Germinal center (tissue), 1 donor: ENCODE results near the gene SLC35F3.
"Not testable (repeated sequence)": the region's sequence is repeated elsewhere in the genome, so short reads cannot be mapped to it uniquely, and the experiment has no call there.

Experiments
- DNase-seq: peaks from one replicate; pipeline ENCODE4 v3.0.0; 2012; ENCODE audit warnings: mixed read lengths, low spot score

SLC35F3 gene

DNA sequence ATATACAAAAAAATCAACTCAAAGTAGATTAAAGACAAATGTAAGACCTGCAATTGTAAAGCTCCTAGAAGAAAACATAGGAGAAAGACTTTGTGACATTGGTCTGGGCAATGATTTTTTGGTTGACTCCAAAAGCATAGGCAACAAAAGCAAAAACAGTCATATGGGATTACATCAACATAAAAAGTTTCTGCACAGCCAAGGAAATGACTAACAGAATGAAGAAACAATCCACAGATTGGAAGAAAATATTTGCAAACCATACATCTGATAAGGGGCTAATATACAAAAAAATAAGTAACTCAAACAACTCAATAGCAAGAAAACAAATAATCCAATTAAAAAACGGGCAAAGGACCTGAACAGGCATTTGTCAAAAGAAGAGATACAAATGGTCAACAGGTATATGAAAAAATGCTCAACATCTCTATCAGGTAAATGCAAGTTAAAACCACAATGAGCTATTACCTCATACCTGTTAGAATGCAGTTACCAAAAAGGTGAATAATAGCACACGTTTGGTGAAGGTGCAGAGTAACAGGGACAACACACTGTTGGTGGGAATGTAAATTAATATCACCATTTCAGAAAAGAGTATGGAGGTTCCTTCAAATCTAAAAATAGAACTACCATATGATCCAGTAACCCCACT, 295.1 kb downstream of the SLC35F3 start:
- no peak for DNase-seq

DNA sequence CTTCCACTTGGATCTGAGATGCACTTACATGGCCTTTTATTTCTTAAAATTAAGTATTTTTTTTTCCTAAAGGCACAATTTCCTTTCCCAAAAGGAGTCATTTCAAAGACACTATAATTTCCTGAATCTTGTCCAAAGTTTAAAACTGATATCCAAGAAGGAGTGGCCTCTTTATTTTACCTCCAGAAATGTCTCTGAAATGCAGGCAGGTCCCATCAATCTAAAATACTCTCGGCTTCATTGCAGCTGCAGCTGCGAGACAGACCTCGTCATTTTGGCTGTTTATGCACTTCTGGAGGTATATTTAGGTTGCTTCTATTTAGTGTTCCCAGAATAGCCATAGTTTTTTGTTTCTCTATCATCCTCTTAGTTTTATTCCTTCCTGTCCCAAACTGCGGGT, 296.1 kb downstream of the SLC35F3 start:
- DNase-seq, result no peak

DNA sequence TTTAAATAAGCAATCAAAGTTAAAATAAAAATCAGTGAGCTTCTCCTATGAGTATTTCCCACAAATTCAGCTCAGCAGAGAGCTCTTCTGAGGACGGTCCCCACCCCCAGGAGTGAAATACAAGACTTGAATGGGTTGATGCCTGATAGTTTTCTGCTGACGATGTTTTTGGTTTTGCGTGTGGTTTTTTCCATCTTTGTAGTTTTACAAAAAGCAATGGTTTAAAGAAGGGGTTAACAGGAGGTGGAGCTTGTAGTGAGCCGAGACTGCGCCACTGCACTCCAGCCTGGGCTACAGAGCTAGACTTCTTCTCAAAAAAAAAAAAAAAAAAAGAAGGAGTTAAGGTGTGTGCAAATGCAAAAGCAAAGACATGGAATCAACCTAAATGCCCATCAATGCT, 297.1 kb downstream of the SLC35F3 start:
- DNase-seq, result no peak

DNA sequence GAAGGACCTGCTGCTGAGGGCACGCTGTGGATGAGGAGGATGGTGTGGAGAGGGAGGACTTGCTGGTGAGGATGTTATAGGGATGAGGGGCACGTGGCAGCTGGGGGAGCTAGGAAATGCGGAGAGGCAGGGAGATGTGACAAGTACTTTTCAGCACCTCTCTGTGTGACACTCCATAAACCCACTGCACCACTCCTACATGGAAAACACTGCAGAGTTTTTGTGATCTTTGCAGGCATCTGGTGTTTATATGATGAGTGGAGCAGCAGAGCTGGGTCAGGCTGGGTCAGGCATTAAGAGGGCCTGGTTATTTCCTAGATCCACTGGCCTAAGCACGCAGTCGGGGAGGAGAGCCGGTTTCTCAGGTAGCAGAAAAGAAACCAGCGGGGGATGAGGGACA, 301.5 kb downstream of the SLC35F3 start:
- DNase-seq, result no peak

DNA sequence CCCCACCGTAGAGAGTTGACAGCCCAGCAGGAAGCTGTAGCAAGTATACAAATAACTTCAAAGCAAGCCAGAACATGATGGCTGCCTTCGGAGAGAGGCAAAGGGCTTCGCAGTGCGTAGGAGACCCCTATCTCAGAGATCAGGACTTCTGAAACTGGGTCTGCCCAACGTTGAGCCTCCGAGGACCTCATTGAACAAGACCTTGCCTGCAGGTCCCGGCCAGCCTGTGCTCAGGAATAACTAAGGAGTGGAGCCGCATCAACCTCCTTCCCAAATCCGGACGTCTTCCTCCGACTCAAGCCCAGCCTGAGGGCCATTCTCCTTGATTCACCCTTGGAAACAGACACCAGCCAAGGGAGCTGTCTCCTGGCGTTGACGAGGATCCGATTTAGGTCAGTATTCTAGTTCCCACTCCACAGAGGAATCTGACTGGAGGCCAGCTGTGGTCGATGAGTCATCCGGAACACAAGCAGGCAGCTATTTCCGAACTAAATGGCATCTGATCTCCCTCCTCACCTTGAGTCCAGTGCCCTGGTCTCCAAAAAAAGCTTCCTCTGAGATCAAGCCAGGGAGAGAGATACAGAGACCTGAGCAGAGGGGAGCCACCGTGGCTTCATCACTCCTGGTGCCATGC, 302.3 kb downstream of the SLC35F3 start:
- no peak for DNase-seq

DNA sequence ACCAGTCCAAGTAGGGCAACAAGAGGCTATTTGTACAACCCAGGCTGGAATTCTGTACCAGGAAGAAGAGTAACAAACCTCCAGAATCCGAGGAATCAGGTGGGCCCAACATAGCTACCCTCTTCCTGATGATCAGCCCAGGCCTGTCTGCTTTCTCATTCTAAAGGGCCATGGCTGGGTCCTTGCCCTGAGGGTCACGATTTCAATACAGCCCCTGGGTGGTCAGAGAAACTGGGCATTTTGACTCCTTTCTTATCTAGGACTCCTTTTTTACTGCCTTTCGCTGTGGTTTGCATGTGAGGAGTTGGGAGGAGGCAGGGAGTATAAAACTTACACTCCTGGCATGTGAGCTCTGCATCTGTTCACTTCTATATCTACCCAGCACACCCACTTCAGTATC, 303.9 kb downstream of the SLC35F3 start:
- DNase-seq, result no peak

DNA sequence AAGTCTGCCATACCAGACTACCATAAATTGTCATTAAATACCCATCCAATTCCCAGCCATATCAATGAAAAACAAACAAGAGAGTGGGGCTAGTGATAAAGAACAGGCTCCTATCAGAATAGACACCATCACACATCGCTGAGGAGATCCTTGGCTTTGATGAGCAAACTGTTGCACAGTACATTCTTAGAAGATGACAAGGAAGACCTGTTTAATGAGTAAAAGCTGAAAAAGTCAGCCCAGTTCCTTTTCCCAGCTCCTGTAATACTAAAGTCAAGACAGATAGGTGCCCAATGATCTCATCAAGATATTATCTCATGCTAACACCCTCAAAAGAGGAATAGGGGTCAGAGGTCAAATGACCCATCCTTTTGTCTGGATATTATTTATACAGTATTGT, 304.3 kb downstream of the SLC35F3 start:
- DNase-seq, result no peak

DNA sequence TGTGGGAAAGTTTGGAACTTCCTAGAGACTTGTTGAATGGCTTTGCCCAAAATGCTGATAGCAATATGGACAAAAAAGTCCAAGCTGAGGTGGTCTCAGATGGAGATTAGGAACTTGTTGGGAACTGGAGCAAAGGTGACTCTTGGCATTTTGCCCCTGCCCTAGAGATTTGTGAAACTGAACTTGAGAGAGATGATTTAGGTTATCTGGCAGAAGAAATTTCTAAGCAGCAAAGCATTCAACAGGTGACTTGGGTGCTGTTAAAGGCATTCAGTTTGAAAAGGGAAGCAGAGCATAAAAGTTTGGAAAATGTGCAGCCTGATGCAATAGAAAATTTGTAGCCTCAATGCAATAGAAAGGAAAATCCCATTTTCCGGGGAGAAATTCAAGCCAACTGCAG, 306.0 kb downstream of the SLC35F3 start:
- DNase-seq, result not testable (repeated sequence)

DNA sequence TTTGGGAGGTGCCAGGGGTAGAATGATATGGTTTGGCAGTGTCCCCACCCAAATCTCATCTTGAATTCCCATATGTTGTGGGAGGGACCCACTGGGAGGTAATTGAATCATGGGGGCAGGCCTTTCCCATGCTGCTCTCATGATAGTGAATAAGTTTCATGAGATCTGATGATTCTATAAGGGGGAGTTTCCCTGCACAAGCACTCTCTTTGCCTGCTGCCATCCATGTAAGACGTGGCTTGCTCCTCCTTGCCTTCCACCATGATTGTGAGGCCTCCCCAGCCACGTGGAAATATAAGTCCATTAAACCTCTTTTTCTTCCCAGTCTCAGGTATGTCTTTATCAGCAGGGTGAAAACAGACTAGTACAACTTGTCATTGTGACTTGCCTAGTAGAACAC, 307.4 kb downstream of the SLC35F3 start:
- DNase-seq, result not testable (repeated sequence)

DNA sequence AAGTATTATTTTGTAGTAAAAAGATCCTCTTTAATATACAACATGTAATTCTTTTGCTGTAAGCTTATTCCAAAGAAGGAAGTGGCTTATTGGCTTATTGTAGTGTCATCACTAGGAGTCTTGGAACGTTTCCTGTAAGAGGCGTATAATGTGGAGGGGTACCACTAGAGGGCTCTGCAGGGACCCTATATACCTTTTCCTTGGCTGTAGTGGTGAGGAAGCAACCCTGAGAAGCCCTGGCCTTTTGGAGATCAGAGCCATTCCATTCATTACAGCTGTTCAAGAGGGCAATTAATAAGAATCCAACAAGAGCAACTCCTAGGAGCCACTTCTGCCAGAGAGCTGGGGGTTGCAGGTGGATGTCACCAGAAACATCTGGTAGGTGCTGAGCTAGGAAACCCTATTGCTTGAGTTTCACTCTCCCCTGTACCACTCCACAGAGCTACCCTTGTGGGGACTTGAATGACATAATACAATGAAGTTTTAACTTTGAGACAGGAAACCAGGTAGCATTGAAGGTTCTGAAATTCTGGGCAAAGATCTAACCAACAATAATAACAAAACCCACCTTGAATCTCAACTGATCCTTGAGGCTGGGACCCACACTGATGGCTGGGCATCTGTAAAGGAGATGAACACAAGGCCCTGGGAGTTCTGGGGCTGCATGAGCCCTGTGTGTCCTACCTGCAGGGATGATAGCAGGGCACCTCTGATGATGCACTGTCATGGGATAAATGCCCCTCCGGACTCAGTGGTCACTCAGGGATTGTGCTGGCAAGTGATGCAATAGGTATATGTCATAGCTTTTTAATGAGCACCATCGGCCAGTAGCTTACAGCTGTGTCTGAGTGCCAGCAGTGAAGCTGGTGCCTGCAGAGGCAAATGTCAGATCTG, 308.5 kb downstream of the SLC35F3 start:
- DNase-seq, result peak; percentile 26

DNA sequence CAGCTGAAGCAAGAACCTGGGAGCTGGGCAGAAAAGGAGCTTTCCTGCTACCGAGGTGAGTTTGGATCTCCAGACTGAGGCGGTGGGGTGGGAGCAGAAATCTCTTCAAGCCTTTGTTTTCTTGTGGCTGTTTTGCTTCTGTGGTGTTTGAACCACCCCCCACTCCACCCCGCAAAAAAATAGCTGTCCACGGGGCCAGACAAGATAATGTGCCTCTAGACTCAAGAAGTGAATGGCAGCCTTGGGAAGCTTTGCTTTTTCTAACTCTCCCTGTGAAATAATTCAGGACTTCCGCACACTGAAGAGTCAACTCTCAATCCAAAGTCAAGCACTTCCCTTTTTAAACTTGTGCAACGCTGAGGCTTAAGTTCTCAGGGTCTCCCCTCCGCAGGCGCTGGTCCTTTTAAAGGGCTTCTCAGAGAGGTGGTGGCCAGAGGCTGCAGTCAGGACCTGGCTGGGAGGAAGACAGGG, 309.2 kb downstream of the SLC35F3 start:
- DNase-seq, result no peak

DNA sequence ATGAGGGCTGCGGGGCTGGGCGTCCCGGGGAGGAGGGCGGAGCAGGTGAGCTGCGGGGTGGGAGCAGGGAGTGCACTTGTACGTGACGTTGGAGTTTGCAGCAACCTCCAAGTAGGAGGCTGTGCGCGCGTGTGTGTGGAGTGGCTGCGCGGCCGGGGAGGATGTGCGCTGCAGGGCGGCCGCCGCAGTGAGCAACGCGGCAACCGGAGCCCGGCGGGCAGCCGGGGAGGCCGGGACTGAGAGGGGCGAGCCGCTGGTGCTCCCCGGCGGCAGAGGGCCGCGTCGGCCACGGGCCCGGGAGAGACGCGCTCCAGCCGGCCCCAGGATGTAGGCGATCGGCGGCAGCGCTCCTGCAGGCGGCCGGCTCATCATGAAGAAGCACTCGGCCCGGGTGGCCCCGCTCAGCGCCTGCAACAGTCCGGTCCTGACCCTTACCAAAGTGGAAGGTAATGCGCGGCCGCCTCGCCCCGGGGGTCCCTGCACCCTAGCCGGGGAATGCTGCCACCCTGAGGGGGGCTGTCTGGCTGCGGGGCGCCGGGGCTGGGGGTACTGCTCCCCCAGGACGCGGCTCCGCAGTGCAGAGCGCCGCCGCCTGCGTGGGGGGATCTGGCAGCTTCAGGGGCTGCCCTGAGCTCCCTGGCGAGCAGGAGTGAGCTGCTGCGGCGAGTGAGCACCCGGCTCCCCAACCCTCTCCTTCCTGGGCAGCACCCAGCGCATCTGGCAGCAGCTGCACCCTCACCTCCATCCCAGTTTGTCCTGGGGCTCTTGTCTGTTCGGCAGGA, 309.8 kb downstream of the SLC35F3 start:
- DNase-seq, result peak; percentile 16

DNA sequence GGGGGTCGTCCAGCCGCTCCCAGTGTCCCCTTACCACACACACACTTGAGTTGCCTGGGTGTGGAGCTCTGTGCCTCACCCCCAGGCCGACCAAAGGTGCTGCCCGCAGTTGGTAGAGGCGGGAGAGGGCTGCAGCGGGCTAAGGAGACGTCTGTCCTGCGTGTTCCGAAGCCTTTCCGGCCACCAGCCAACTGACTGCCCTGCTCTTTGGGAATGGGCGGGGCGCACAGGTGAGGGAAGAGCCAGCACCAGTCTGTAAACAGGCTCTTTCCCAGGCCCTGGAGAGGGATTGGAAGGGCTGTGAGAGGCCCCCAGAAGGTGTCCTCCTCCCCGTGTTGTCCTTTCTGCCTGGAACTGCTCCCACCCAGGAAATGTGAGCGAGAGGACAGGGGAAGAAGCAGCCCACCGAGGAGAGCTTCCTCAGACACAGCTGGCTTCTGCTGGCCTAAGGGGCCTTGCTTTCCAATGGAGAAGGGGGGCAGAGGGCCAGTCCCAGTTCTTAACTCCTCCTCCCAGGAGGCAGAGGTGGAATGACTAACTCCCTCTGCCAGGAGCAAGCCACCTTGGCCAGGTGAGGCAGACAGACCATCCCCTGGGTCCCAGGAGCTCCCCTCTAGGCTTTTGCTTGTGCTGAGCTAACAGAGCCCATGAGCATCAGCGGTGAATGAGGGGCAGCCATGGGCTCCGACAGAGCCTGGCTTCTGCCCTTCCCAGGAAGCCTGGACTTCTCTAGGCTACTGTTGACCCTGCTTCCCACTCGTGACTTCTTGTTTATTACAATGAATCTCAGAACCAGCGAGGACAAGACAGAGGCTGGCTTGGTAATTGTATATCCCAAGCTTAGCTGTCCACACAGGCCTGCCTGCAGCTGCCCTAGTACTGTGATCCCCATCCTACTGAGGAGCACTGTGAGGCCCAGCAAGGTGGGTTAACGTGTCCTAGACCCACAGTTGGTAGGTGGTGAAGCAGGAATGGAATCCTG, 310.7 kb downstream of the SLC35F3 start:
- DNase-seq, result no peak

DNA sequence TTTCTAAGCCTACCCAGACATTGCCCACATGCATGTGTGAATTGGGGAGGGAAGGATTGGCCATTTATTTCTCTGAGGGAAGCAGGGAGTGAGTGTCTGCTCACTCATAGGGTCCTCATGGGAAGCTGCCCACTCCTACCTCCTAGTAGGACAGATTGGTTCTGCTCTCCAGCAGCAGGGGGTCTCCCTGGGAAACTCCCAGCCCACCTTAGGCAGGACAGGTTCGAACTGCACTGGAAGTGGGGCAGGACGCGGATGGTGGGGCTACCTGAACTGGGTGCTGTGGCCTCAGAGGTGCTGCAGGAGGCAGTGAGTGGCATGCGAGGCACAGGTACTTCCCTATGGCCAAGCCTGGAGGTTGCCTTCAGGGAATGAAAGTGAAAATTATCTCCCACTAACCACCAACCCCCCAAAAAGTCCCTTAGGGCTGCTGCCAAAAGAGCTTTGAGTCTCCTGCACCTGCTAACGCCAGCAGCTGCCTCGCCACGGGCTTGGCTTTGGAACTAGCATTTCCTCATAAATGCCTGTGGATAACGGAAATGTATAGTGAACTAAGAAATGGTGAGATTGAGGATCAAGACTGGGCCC, 311.7 kb downstream of the SLC35F3 start:
- no peak for DNase-seq

DNA sequence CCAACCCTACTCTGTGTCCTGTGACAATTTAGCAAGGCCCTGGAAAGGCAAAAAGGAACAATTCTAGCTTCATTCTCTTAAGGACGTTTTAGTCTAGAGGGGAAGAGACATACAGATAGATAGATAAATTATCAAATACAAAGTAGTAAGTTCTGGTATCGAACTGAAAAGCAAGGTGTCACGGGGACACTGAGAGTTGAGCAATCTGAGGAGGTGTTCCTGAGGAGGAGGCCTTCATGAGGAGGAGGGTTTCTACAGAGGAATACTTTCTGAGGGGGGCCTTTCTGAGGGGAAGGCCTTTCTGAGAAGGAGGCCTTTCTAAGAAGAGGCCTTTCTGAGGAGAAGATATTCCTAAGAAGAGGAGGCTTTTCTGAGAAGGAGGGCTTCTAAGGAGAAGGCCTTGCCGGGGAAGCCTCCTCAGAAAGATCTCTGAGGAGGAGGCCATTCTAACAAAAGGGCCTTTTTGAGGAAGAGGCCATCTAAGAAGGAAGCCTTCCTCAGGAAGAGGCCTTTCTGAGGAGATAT, 312.9 kb downstream of the SLC35F3 start:
- no peak for DNase-seq

DNA sequence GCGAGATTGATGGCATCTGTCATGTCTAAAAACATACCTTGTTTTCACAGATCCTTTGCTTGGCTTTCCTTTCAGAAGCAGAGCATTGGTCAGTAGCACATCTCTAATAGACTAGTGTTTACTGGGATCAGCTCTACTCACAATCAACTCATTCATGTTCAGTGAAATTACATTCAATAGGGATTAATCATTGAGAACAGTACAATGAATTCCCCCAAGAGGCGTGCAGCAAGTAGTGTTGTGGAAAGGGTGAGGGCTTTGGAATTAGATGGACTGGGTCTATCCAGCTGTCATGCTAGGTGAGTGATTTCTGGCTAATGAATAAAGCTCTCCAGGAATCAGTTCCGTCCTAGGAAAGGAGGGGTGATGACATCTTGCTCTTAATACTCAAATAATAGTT, 313.6 kb downstream of the SLC35F3 start:
- no peak for DNase-seq

DNA sequence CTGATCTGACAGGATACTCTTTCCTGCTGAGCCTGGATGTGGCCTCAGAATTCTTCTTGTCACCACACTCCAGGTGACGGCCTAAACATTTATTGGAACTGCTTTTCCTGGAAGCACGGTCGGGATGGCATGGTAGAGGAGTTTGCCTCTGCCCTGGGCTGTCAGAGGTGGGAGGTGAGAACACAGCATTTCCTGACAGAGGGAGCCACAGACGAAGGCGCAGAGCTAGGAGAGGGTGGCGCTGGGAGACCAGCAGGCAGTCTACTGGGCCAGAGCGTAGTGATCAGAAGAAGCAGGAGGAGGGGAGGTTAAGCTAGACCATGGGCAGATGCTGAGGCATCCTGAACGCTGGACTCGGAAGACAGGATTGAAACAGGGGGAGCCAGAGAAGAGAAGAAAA, 315.2 kb downstream of the SLC35F3 start:
- DNase-seq, result no peak

DNA sequence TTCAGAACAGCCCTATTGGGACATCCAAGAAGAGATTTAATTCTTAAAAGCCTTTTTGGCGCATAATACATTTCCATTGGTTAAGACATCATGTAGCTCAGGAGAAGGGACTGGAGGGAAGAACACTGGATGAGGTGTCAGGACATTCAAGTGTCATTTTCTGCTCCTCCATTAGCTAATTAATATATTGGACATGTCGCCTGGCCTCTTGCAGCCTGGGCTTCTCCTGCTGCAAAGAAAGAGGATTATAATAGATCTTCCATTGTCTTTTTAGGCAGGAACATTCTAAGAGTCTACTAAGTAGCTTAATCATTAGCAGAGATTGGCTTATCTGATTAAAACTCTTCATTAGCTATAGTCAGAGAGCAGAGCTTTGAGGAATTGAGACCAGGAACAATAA, 317.1 kb downstream of the SLC35F3 start:
- DNase-seq, result no peak

DNA sequence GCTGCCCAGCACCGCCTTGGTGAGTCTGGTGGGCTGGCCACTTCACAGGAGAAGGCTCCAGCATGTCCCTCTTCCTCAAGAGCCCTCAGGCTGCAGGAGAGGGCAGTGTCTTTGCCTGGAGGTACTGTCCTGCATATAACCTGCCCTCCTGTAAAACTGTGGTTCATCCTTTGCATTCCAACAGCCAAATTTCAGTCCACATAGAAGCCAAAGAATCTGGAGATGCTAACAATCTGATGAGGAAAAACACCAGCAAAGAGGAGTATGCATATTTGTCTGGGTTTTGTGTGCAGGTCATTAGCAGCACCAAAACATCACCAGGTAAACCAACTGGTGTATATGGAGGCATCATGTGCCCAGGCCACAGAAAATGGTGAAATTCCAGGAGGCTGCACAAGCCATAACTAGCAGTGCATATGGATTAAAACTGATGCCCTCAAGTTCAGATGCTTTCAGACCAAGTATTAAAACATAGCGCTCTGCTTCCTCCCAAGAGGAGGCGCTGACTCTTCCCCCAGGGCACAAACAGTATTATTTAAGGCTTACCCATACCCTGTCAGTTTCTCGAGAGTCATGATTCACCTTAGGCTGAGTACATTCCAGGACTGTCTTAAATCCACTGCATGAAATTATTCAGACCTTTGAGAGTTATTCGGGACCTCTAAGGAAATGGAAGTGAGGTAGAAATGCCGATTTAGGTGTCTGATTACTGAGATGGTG, 318.2 kb downstream of the SLC35F3 start:
- DNase-seq, result no peak
